Esophagus squamous epithelium (tissue), 4 donors: Measurements from ENCODE around the gene TIAM2.

Experiments used
- POLR2A ChIP-seq, 4 donors: fragments of 450-650 bp; IDR thresholded peaks; one replicate each; pipeline ENCODE4 v1.6.1; 2017; ENCODE audit warnings: antibody characterized with exemption in 4 of 4, mild to moderate bottlenecking in 4 of 4, moderate library complexity in 3 of 4
- TF ChIP-seq, protein P1 (sequence below), 6 experiments: fragments of 450-650 bp in 4 of 6; fragments of 200-600 bp in 2 of 6; sonication (generic) in 2 of 6; IDR thresholded peaks; one replicate each; pipeline ENCODE4 v1.5.1; 2016 to 2019; ENCODE audit warnings: antibody characterized with exemption in 6 of 6, mild to moderate bottlenecking in 4 of 6, moderate library complexity in 4 of 6

DNA sequence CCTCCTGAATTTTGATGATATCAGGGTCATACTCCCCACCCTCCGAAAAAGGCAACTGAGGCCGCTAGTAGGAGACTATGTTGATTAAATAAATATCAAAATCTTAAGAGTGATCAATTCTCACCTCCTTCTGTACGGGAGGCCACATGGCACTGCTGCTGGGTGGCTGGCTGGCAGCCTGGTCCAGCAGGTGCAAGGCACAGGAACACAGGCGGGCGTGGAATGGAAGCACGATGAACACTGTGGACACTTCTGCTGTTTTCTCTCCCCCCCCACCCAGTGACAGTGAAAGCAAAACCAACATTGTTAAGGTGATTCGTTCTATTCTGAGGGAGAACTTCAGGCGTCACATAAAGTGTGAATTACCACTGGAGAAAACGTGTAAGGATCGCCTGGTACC is 259.0 kb downstream of the TIAM2 start:
- TF ChIP-seq, protein P1, sequence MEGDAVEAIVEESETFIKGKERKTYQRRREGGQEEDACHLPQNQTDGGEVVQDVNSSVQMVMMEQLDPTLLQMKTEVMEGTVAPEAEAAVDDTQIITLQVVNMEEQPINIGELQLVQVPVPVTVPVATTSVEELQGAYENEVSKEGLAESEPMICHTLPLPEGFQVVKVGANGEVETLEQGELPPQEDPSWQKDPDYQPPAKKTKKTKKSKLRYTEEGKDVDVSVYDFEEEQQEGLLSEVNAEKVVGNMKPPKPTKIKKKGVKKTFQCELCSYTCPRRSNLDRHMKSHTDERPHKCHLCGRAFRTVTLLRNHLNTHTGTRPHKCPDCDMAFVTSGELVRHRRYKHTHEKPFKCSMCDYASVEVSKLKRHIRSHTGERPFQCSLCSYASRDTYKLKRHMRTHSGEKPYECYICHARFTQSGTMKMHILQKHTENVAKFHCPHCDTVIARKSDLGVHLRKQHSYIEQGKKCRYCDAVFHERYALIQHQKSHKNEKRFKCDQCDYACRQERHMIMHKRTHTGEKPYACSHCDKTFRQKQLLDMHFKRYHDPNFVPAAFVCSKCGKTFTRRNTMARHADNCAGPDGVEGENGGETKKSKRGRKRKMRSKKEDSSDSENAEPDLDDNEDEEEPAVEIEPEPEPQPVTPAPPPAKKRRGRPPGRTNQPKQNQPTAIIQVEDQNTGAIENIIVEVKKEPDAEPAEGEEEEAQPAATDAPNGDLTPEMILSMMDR (IDR thresholded peaks at IDR 0.05): no peak
- TF ChIP-seq POLR2A (IDR thresholded peaks at IDR 0.05): no peak
